ENCODE data around the gene HOXA6.

- no peak for TF ChIP-seq REST (IDR thresholded peaks at IDR 0.05; ENCODE audit: insufficient read depth in 1 of 2, low read depth in 2 of 2, low read length in 1 of 2)
- TF ChIP-seq POLR2AphosphoS5 (IDR thresholded peaks at IDR 0.05; ENCODE audit: low read depth, low read length): no peak
These were observed 39.3 kb upstream of the HOXA6 start for GRCh38 chr7:27186668-27187474.

All from Panc1 (cell line).